ENCODE results near the gene BMPER. TPM values are rescaled to one million over a fixed set of nuclear protein-coding genes. Genes with fewer than 3 reads are reported as not detected.

Gene BMPER
- polyA plus RNA-seq, 1 experiment, result 8.8 TPM

- POLR2A ChIA-PET, result no interaction called here
- no peak for DNase-seq (ENCODE audit: low read depth)
- CTCF ChIA-PET, result interaction anchor here (0.9 to 2.0 kb wide), 8 partner anchors 13 to 467 kb away, joined by 3 to 6 read pairs (median 3); no protein-coding TSS in a partner anchor
- H3K4me3 ChIP-seq (ENCODE audit: low read depth, low read length), result no peak overlapping the region
- no peak for TF ChIP-seq CTCF (IDR thresholded peaks at IDR 0.05; ENCODE audit: insufficient read depth, low read depth, low read length)
- H3K36me3 ChIP-seq (ENCODE audit: control insufficient read depth, insufficient read depth, low read length), result peaks cover 2% of the 10 kb centered on the region
- H3K27me3 ChIP-seq (ENCODE audit: control insufficient read depth, insufficient read depth, low read length), result no peaks in the 10 kb centered on the region
Observed at GRCh38 chr7:34058801-34059135, 153.4 kb downstream of the BMPER start.

- Histone ChIP-seq H3K27me3 (ENCODE audit: control insufficient read depth, insufficient read depth, low read length) (no peaks in the 10 kb centered on the region), H3K4me3 (ENCODE audit: low read depth, low read length) (no peak overlapping the region), H3K36me3 (ENCODE audit: control insufficient read depth, insufficient read depth, low read length) (peaks cover 2% of the 10 kb centered on the region)
- TF ChIP-seq CTCF (IDR thresholded peaks at IDR 0.05; ENCODE audit: insufficient read depth, low read depth, low read length), result no peak
- ChIA-PET CTCF (interaction anchor here (0.9 to 2.2 kb wide), 7 partner anchors 19 to 467 kb away, joined by 3 to 8 read pairs (median 3); no protein-coding TSS in a partner anchor), POLR2A (interaction anchor here (0.6 kb wide), 2 partner anchors 20 to 53 kb away, joined by 4 to 7 read pairs; no protein-coding TSS in a partner anchor)
- DNase-seq (ENCODE audit: low read depth), result no peak
Observed at GRCh38 chr7:34059136-34059828, 153.9 kb downstream of the BMPER start.

- Histone ChIP-seq H3K27me3 (ENCODE audit: control insufficient read depth, insufficient read depth, low read length) (no peaks in the 10 kb centered on the region), H3K36me3 (ENCODE audit: control insufficient read depth, insufficient read depth, low read length) (peaks cover 2% of the 10 kb centered on the region), H3K4me3 (ENCODE audit: low read depth, low read length) (no peak overlapping the region)
- ChIA-PET POLR2A (interaction anchor here (0.6 kb wide), 2 partner anchors 21 to 54 kb away, joined by 4 to 7 read pairs; no protein-coding TSS in a partner anchor), CTCF (interaction anchor here (0.9 to 2.2 kb wide), 3 partner anchors 8 to 78 kb away, joined by 3 to 8 read pairs (median 6); no protein-coding TSS in a partner anchor)
- TF ChIP-seq CTCF (IDR thresholded peaks at IDR 0.05; ENCODE audit: insufficient read depth, low read depth, low read length), result no peak
- DNase-seq (ENCODE audit: low read depth), result no peak
Observed at GRCh38 chr7:34060196-34060947, 155.0 kb downstream of the BMPER start.

GRCh38 chr7:34061149-34061548 lies 155.8 kb downstream of the BMPER start:
- POLR2A ChIA-PET, result no interaction called here
- CTCF ChIA-PET, result interaction anchor here (1.9 to 2.2 kb wide), 2 partner anchors 27 to 79 kb away, joined by 6 to 8 read pairs; no protein-coding TSS in a partner anchor
- Histone ChIP-seq H3K36me3 (ENCODE audit: control insufficient read depth, insufficient read depth, low read length) (no peaks in the 10 kb centered on the region; the same call in 1 of the 2 replicates), H3K4me3 (ENCODE audit: low read depth, low read length) (no peak overlapping the region), H3K27me3 (ENCODE audit: control insufficient read depth, insufficient read depth, low read length) (no peaks in the 10 kb centered on the region)
- peak; percentile 61 for DNase-seq (ENCODE audit: low read depth)
- no peak for TF ChIP-seq CTCF (IDR thresholded peaks at IDR 0.05; ENCODE audit: insufficient read depth, low read depth, low read length)

- no peak for TF ChIP-seq CTCF (IDR thresholded peaks at IDR 0.05; ENCODE audit: insufficient read depth, low read depth, low read length)
- ChIA-PET POLR2A (no interaction called here), CTCF (interaction anchor here (1.5 kb wide), 1 partner anchor 167 kb away, joined by 3 read pairs; no protein-coding TSS in a partner anchor)
- H3K27me3 ChIP-seq (ENCODE audit: control insufficient read depth, insufficient read depth, low read length), result no peaks in the 10 kb centered on the region
- no peak for DNase-seq (ENCODE audit: low read depth)
- H3K36me3 ChIP-seq (ENCODE audit: control insufficient read depth, insufficient read depth, low read length), result no peaks in the 10 kb centered on the region; the same call in 1 of the 2 replicates
- no peak overlapping the region for H3K4me3 ChIP-seq (ENCODE audit: low read depth, low read length)
Observed at GRCh38 chr7:34062341-34062740, 157.0 kb downstream of the BMPER start.
